HepG2 (cell line): ENCODE data around the gene CKS2. TPM values are rescaled to one million over a fixed set of nuclear protein-coding genes. Genes with fewer than 3 reads are reported as not detected.

Experiments used
- ATF7 ChIP-seq, 2 experiments: fragments of 450-650 bp in 1 of 2; sonication (generic) in 1 of 2; formaldehyde crosslinking in 1 of 2; IDR thresholded peaks; 2 replicates each; pipeline versions ENCODE4 v1.4.0 to v1.6.1; 2016 to 2020; ENCODE audit warnings: antibody characterized with exemption in 1 of 2, mild to moderate bottlenecking in 1 of 2, missing genetic modification reagents in 1 of 2
- CBX1 ChIP-seq: IDR thresholded peaks from one replicate; pipeline ENCODE4 v1.6.1; 2016; ENCODE audit warnings: antibody characterized with exemption, low read depth
- CERS6 ChIP-seq: sonication (generic); formaldehyde crosslinking; IDR thresholded peaks from 2 replicates; pipeline ENCODE4 v1.5.0; 2020; ENCODE audit warnings: missing genetic modification reagents
- HNRNPLL ChIP-seq: fragments of 200-400 bp; formaldehyde crosslinking; IDR thresholded peaks from 2 replicates; pipeline ENCODE4 v1.6.1; 2017; ENCODE audit warnings: mild to moderate bottlenecking, low read depth, low read length; ENCODE audit not compliant: poor library complexity, severe bottlenecking
- SIN3B ChIP-seq: fragments of 150-350 bp; IDR thresholded peaks from 2 replicates; pipeline ENCODE4 v1.6.1; 2014; ENCODE audit warnings: low read length
- SMYD3 ChIP-seq: sonication (generic); formaldehyde crosslinking; IDR thresholded peaks from 2 replicates; pipeline ENCODE4 v1.8.1; 2023; ENCODE audit warnings: mild to moderate bottlenecking, missing genetic modification reagents
- TGIF2 ChIP-seq: IDR thresholded peaks from 2 replicates; pipeline ENCODE4 v1.6.1; 2016; ENCODE audit warnings: control low read depth, missing compliant biosample characterization
- ZNF318 ChIP-seq: sonication (generic); formaldehyde crosslinking; IDR thresholded peaks from 2 replicates; pipeline ENCODE4 v1.4.0; 2020; ENCODE audit warnings: mild to moderate bottlenecking, missing genetic modification reagents
- ZNF607 ChIP-seq: sonication (generic); formaldehyde crosslinking; IDR thresholded peaks from 2 replicates; pipeline ENCODE4 v1.5.1; 2020; ENCODE audit warnings: missing genetic modification reagents, mild to moderate bottlenecking, borderline replicate concordance
- ZNF792 ChIP-seq: IDR thresholded peaks from 2 replicates; pipeline ENCODE4 v1.6.1; 2016
- ZSCAN5A ChIP-seq: sonication (generic); formaldehyde crosslinking; IDR thresholded peaks from 2 replicates; pipeline ENCODE4 v1.8.0; 2022; ENCODE audit warnings: mild to moderate bottlenecking, missing genetic modification reagents, borderline replicate concordance
- polyA plus RNA-seq, 8 experiments: library from polyadenylated mRNA; depleted of rRNA in 3 of 8; stranded (reverse) in 7 of 8; unstranded in 1 of 8; fragments of >200 nt; fragmentation: Illumina TruSeq in 4 of 8; extraction: Trizol in 4 of 8; gene quantifications; 2 replicates each; pipeline versions ENCODE4 v1.2.1 to v1.2.3, GENCODE V29; 2011 to 2016; ENCODE audit warnings: low read depth in 4 of 8, missing spikeins in 1 of 8, mixed read lengths in 1 of 8; ENCODE audit not compliant: insufficient read depth in 1 of 8
- total RNA-seq, 5 experiments: library from RNA; depleted of rRNA; stranded (reverse); fragments of >200 nt; fragmentation: Illumina TruSeq; extraction: Trizol; gene quantifications; 2 replicates each; pipeline ENCODE4 v1.2.3, GENCODE V29; 2016; ENCODE audit warnings: low read depth in 1 of 5

CKS2 gene
- total and polyA plus RNA-seq, 2 of the 13 experiments (the other 11 are each of a cell fraction or from before 2014, with no cell fraction given): 251 to 317 TPM

- TF ChIP-seq ZSCAN5A (CRISPR knock-in tag) (no peak), ATF7 (IDR thresholded peaks at IDR 0.05) (peak; percentile 95), ATF7 (CRISPR knock-in tag; IDR thresholded peaks at IDR 0.05) (peak; percentile 89), ZNF318 (no peak), CERS6 (CRISPR knock-in tag) (no peak), SIN3B (peak; percentile 95), TGIF2 (CRISPR knock-in tag) (peak; percentile 91), ZNF607 (CRISPR knock-in tag) (peak; percentile 85), CBX1 (no peak), ZNF792 (CRISPR knock-in tag) (0 out of 2 replicates have a peak, but pooled peaks have one; percentile 14), SMYD3 (CRISPR knock-in tag) (no peak), HNRNPLL (peak; percentile 71)
Measured at GRCh38 chr9:89310475-89311345, at the start of gene CKS2 (continued).
